Adrenal gland (tissue), 5 donors: ENCODE results near the gene CLTC.

Experiments used
- CTCF ChIP-seq, 6 experiments: fragments of 450-650 bp in 4 of 6; fragments of 200-600 bp in 2 of 6; sonication (generic) in 1 of 6; IDR thresholded peaks; 1 replicate in 5 of 6; 2 replicates in 1 of 6; pipeline versions ENCODE4 v1.5.1 to v1.8.0; 2016 to 2021; ENCODE audit warnings: antibody characterized with exemption in 6 of 6, mild to moderate bottlenecking in 2 of 6, moderate library complexity in 1 of 6
- POLR2A ChIP-seq, 2 donors: fragments of 450-650 bp; IDR thresholded peaks; one replicate each; pipeline ENCODE4 v1.6.1; 2017; ENCODE audit warnings: antibody characterized with exemption in 2 of 2, mild to moderate bottlenecking in 2 of 2, moderate library complexity in 1 of 2
- donor health status: DM: no; HTN: no; CAD: no.

- no peak for TF ChIP-seq POLR2A (IDR thresholded peaks at IDR 0.05)
- no peak for TF ChIP-seq CTCF (IDR thresholded peaks at IDR 0.05)
These were observed 18.1 kb downstream of the CLTC start for GRCh38 chr17:59637611-59638310.
